LNCaP clone FGC (cell line): Measurements from ENCODE around the gene NOP53.
"Not testable (repeated sequence)": the region's sequence is repeated elsewhere in the genome, so short reads cannot be mapped to it uniquely, and the experiment has no call there.

Source experiments
- DNase-seq: peaks from one replicate; pipeline ENCODE4 v3.0.0-alpha.2; 2011; ENCODE audit warnings: low read depth
- H3K4me3 ChIP-seq: 2 replicates; pipeline ENCODE4 v1.5.1; 2011; ENCODE audit warnings: mild to moderate bottlenecking, low read depth, low read length, control low read depth
- CTCF ChIP-seq: IDR thresholded peaks from 2 replicates; pipeline ENCODE4 v1.5.1; 2012; ENCODE audit warnings: mild to moderate bottlenecking; ENCODE audit not compliant: control insufficient read depth, insufficient read depth; ENCODE audit errors: extremely low read depth

The NOP53 gene

GRCh38 chr19:47730521-47730889, 14.8 kb upstream of the NOP53 start:
- no peak for TF ChIP-seq CTCF
- H3K4me3 ChIP-seq = no peak overlapping the region

GRCh38 chr19:47730910-47731309, 14.4 kb upstream of the NOP53 start:
- no peak for DNase-seq
- no peak for TF ChIP-seq CTCF

More at GRCh38 chr19:47730521-47730889, 14.8 kb upstream of the NOP53 start:
- DNase-seq = no peak

GRCh38 chr19:47735131-47735530, 10.2 kb upstream of the NOP53 start:
- H3K4me3 ChIP-seq = no peak overlapping the region
- TF ChIP-seq CTCF = no peak
- DNase-seq = no peak

More at GRCh38 chr19:47730910-47731309, 14.4 kb upstream of the NOP53 start:
- no peak overlapping the region for H3K4me3 ChIP-seq

DNA sequence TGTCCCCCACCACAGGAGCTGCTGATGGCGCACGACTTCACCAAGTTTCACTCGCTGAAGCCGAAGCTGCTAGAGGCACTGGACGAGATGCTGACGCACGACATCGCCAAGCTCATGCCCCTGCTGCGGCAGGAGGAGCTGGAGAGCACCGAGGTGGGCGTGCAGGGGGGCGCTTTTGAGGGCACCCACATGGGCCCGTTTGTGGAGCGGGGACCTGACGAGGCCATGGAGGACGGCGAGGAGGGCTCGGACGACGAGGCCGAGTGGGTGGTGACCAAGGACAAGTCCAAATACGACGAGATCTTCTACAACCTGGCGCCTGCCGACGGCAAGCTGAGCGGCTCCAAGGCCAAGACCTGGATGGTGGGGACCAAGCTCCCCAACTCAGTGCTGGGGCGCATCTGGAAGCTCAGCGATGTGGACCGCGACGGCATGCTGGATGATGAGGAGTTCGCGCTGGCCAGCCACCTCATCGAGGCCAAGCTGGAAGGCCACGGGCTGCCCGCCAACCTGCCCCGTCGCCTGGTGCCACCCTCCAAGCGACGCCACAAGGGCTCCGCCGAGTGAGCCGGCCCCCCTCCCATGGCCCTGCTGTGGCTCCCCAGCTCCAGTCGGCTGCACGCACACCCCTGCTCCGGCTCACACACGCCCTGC, 4.4 kb upstream of the NOP53 start:
- H3K4me3 ChIP-seq = no peak overlapping the region
- no peak for DNase-seq
- TF ChIP-seq CTCF = no peak

DNA sequence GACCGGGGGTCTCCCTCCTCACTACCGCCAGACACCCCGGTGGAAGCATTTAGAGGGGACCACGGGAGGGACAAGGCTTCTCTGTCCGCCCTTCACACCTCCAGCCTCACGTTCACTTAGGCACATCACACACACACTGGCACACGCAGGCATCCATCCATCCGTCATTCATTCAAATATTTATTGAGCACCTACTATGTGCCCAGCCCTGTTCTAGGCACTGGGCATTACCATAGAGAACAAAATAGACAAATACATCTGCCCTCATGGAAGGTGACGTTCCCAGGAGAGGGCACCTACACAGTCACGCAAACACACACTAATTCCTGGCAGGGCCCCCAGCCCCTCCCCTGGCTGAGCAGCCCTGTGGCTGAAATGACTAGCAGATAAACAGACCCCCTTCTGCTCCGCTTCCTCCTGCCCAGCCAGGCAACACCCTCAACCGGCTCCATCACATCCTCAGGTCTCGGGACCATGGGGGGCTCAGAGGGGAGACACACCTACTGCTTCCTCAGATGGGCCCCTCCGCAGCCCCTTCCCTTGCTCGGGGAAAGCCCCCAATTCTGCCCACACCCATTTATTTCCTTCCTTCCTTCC, 3.7 kb upstream of the NOP53 start:
- no peak overlapping the region for H3K4me3 ChIP-seq
- DNase-seq = no peak
- TF ChIP-seq CTCF = no peak

GRCh38 chr19:47742634-47743033, 2.7 kb upstream of the NOP53 start:
- H3K4me3 ChIP-seq = no peak overlapping the region
- TF ChIP-seq CTCF = no peak
- DNase-seq = no peak

- H3K4me3 ChIP-seq = peak overlapping the region; percentile 70
- DNase-seq = not testable (repeated sequence)
Observed at GRCh38 chr19:47746129-47746528, 783 bp downstream of the NOP53 start.
